ENCODE results near the gene MYBPHL.

DNA sequence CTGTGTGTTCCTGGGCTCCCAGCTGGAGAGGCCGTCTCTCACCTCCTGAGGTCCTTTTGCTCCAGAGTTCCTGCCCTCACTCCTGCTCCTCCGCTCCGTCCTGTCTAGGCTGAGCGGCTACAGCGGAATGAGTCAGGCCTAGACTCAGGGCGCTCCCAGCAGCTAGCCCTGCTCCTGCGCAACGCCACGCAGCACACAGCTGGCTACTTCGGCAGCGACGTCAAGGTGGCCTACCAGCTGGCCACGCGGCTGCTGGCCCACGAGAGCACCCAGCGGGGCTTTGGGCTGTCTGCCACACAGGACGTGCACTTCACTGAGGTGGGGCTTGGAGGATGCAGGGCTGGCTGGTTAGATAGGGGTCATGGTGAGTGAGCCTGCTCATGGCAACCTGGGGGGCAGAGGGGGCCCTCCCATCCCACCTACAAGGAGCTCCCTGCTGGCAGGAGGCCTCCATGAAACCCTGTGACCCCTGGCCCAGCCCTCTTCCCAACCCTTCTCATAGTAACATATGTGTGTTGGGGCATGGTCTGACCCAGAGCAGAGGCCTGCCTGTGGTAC lies 39.0 kb downstream of the MYBPHL start:
- TF ChIP-seq, protein P1, sequence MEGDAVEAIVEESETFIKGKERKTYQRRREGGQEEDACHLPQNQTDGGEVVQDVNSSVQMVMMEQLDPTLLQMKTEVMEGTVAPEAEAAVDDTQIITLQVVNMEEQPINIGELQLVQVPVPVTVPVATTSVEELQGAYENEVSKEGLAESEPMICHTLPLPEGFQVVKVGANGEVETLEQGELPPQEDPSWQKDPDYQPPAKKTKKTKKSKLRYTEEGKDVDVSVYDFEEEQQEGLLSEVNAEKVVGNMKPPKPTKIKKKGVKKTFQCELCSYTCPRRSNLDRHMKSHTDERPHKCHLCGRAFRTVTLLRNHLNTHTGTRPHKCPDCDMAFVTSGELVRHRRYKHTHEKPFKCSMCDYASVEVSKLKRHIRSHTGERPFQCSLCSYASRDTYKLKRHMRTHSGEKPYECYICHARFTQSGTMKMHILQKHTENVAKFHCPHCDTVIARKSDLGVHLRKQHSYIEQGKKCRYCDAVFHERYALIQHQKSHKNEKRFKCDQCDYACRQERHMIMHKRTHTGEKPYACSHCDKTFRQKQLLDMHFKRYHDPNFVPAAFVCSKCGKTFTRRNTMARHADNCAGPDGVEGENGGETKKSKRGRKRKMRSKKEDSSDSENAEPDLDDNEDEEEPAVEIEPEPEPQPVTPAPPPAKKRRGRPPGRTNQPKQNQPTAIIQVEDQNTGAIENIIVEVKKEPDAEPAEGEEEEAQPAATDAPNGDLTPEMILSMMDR (IDR thresholded peaks at IDR 0.05) = no peak
- TF ChIP-seq POLR2A (IDR thresholded peaks at IDR 0.05) = no peak

Data from thyroid gland (tissue), 4 donors.